Hematopoietic multipotent progenitor cell treated with erythropoietin and hydrocortisone succinate and interleukin-3 and kit ligand, for 4 days (in vitro differentiated cells): ENCODE measurements around the gene MCEMP1.

Source experiments
- DNase-seq: peaks from one replicate; pipeline ENCODE4 v3.0.0-alpha.2; 2015

Gene MCEMP1

GRCh38 chr19:7643629-7644549 lies 33.0 kb upstream of the MCEMP1 start:
- DNase-seq: peak; percentile 72

GRCh38 chr19:7644550-7644877 lies 32.4 kb upstream of the MCEMP1 start:
- no peak for DNase-seq

GRCh38 chr19:7645163-7645562 lies 31.7 kb upstream of the MCEMP1 start:
- DNase-seq: peak; percentile 28

GRCh38 chr19:7645656-7646425 lies 31.0 kb upstream of the MCEMP1 start:
- DNase-seq: no peak

GRCh38 chr19:7646426-7646700 lies 30.5 kb upstream of the MCEMP1 start:
- no peak for DNase-seq

- DNase-seq: no peak
Observed at GRCh38 chr19:7647156-7647555, 29.7 kb upstream of the MCEMP1 start.

- DNase-seq: peak; percentile 48
Observed at GRCh38 chr19:7648265-7649014, 28.4 kb upstream of the MCEMP1 start.

- DNase-seq: no peak
Observed at GRCh38 chr19:7650148-7650547, 26.7 kb upstream of the MCEMP1 start.

GRCh38 chr19:7652061-7652641 lies 24.7 kb upstream of the MCEMP1 start:
- peak; percentile 93 for DNase-seq

GRCh38 chr19:7654401-7654800 lies 22.5 kb upstream of the MCEMP1 start:
- no peak for DNase-seq

GRCh38 chr19:7655581-7655980 lies 21.3 kb upstream of the MCEMP1 start:
- peak; percentile 46 for DNase-seq

- peak; percentile 72 for DNase-seq
Observed at GRCh38 chr19:7657131-7657751, 19.6 kb upstream of the MCEMP1 start.

- DNase-seq: peak; percentile 42
Observed at GRCh38 chr19:7658219-7658686, 18.6 kb upstream of the MCEMP1 start.

- no peak for DNase-seq
Observed at GRCh38 chr19:7661744-7662538, 14.9 kb upstream of the MCEMP1 start.

- DNase-seq: no peak
Observed at GRCh38 chr19:7662657-7663056, 14.2 kb upstream of the MCEMP1 start.

- no peak for DNase-seq
Observed at GRCh38 chr19:7663706-7664105, 13.2 kb upstream of the MCEMP1 start.

- no peak for DNase-seq
Observed at GRCh38 chr19:7665076-7665475, 11.8 kb upstream of the MCEMP1 start.

GRCh38 chr19:7668842-7669241 lies 8.0 kb upstream of the MCEMP1 start, which contains the start of gene RETN:
Gene RETN, plus strand, starts transcription at chr19:7669049. Its CDS starts 278 bp downstream, at chr19:7669327.
- no peak for DNase-seq

GRCh38 chr19:7669641-7670040 lies 7.2 kb upstream of the MCEMP1 start:
- no peak for DNase-seq

GRCh38 chr19:7670150-7670783 lies 6.6 kb upstream of the MCEMP1 start:
- DNase-seq: peak; percentile 58

- DNase-seq: no peak
Observed at GRCh38 chr19:7670790-7671189, 6.1 kb upstream of the MCEMP1 start.
